ENCODE results near the gene SEC22C. TPM values are rescaled to one million over a fixed set of nuclear protein-coding genes. Genes with fewer than 3 reads are reported as not detected.

Gene SEC22C
- polyA plus RNA-seq, 1 of the 3 experiments (the other 2 are of a cell fraction) = 28.5 TPM

GRCh38 chr3:42525212-42525611, 56.6 kb downstream of the SEC22C start:
- Histone ChIP-seq H2AFZ (ENCODE audit: low read depth) (no peak overlapping the region), H3F3A (replicated peaks; ENCODE audit: insufficient read depth) (no peaks in the 10 kb centered on the region), H3K4me1 (ENCODE audit: control insufficient read depth in 1 of 2, insufficient read depth in 2 of 2, low read depth in 1 of 2, low read length in 1 of 2) (no peaks in the 10 kb centered on the region), H3K79me2 (ENCODE audit: insufficient read depth) (no peaks in the 10 kb centered on the region), H3K4me2 (no peak overlapping the region), H3K27ac (ENCODE audit: low read depth in 2 of 2, low read length in 1 of 2) (no peak overlapping the region), H3K9ac (no peak overlapping the region), H3K4me3 (ENCODE audit: low read depth in 2 of 2, low read length in 1 of 2) (no peak overlapping the region), H3K27me3 (ENCODE audit: insufficient read depth) (no peaks in the 10 kb centered on the region), H3K9me2 (no peaks in the 10 kb centered on the region), H3K9me3 (no peaks in the 10 kb centered on the region), H3K36me3 (replicated peaks in 1 of 2; ENCODE audit: control insufficient read depth in 1 of 2, insufficient read depth in 2 of 2, low read length in 1 of 2) (no peaks in the 10 kb centered on the region), H4K20me1 (ENCODE audit: insufficient read depth) (no peaks in the 10 kb centered on the region)
- TF ChIP-seq YY1 (IDR thresholded peaks at IDR 0.05; ENCODE audit: low read depth) (no peak), ELF1 (IDR thresholded peaks at IDR 0.05) (no peak), RXRA (IDR thresholded peaks at IDR 0.05; ENCODE audit: borderline replicate concordance, low read depth) (no peak), TAF1 (IDR thresholded peaks at IDR 0.05; ENCODE audit: borderline replicate concordance, low read depth, low read length) (no peak), MXI1 (IDR thresholded peaks at IDR 0.05; ENCODE audit: low read depth, low read length) (no peak)
- TF ChIP-seq, protein P1, sequence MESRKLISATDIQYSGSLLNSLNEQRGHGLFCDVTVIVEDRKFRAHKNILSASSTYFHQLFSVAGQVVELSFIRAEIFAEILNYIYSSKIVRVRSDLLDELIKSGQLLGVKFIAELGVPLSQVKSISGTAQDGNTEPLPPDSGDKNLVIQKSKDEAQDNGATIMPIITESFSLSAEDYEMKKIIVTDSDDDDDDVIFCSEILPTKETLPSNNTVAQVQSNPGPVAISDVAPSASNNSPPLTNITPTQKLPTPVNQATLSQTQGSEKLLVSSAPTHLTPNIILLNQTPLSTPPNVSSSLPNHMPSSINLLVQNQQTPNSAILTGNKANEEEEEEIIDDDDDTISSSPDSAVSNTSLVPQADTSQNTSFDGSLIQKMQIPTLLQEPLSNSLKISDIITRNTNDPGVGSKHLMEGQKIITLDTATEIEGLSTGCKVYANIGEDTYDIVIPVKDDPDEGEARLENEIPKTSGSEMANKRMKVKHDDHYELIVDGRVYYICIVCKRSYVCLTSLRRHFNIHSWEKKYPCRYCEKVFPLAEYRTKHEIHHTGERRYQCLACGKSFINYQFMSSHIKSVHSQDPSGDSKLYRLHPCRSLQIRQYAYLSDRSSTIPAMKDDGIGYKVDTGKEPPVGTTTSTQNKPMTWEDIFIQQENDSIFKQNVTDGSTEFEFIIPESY (IDR thresholded peaks at IDR 0.05; ENCODE audit: borderline replicate concordance, low read depth) = no peak
- ChIA-PET CTCF (interaction anchor here (0.5 to 1.5 kb wide), 3 partner anchors 14 to 293 kb away, joined by 3 read pairs; no protein-coding TSS in a partner anchor), POLR2A (interaction anchor here (0.5 kb wide), 1 partner anchor 106 kb away, joined by 3 read pairs; no protein-coding TSS in a partner anchor)
- no peak for DNase-seq
- WGBS (ENCODE audit: low lambda C conversion rate) = 56% methylated on average over 1 of the region's 4 CpGs

- WGBS (ENCODE audit: low lambda C conversion rate) = 57% methylated on average over 3 of the region's 3 CpGs
These were observed 57.0 kb downstream of the SEC22C start for GRCh38 chr3:42524751-42525150.

More at GRCh38 chr3:42524751-42525150, 57.0 kb downstream of the SEC22C start:
- Histone ChIP-seq H3K9ac (no peak overlapping the region), H3F3A (replicated peaks; ENCODE audit: insufficient read depth) (no peaks in the 10 kb centered on the region), H3K4me2 (no peak overlapping the region), H3K4me3 (ENCODE audit: low read depth in 2 of 2, low read length in 1 of 2) (no peak overlapping the region), H3K27ac (ENCODE audit: low read depth in 2 of 2, low read length in 1 of 2) (no peak overlapping the region), H3K79me2 (ENCODE audit: insufficient read depth) (no peaks in the 10 kb centered on the region), H3K36me3 (replicated peaks in 1 of 2; ENCODE audit: control insufficient read depth in 1 of 2, insufficient read depth in 2 of 2, low read length in 1 of 2) (no peaks in the 10 kb centered on the region), H3K9me3 (no peaks in the 10 kb centered on the region), H3K4me1 (ENCODE audit: control insufficient read depth in 1 of 2, insufficient read depth in 2 of 2, low read depth in 1 of 2, low read length in 1 of 2) (no peaks in the 10 kb centered on the region), H3K9me2 (no peaks in the 10 kb centered on the region), H2AFZ (ENCODE audit: low read depth) (no peak overlapping the region), H3K27me3 (ENCODE audit: insufficient read depth) (no peaks in the 10 kb centered on the region), H4K20me1 (ENCODE audit: insufficient read depth) (no peaks in the 10 kb centered on the region)
- TF ChIP-seq FOXJ3 (CRISPR knock-in tag; IDR thresholded peaks at IDR 0.05) (no peak), MAX (IDR thresholded peaks at IDR 0.05; ENCODE audit: low read depth) (no peak), NFIC (IDR thresholded peaks at IDR 0.05; ENCODE audit: borderline replicate concordance) (no peak), MEF2A (IDR thresholded peaks at IDR 0.05; ENCODE audit: borderline replicate concordance, low read depth) (no peak), RFX5 (IDR thresholded peaks at IDR 0.05; ENCODE audit: low read length) (no peak), YY1 (IDR thresholded peaks at IDR 0.05; ENCODE audit: low read depth) (no peak), NRF1 (IDR thresholded peaks at IDR 0.05; ENCODE audit: low read depth, low read length) (no peak), POLR2AphosphoS5 (IDR thresholded peaks at IDR 0.05; ENCODE audit: low read depth, low read length) (no peak), TAF1 (IDR thresholded peaks at IDR 0.05; ENCODE audit: borderline replicate concordance, low read depth, low read length) (no peak), EZH2phosphoT487 (IDR thresholded peaks at IDR 0.05; ENCODE audit: borderline replicate concordance, low read depth) (no peak), PBX3 (IDR thresholded peaks at IDR 0.05) (no peak), EP300 (IDR thresholded peaks at IDR 0.05; ENCODE audit: borderline replicate concordance in 1 of 2, low read depth in 1 of 2, low read length in 1 of 2) (no peak), SMC3 (IDR thresholded peaks at IDR 0.05; ENCODE audit: low read depth, low read length) (no peak), ELF1 (IDR thresholded peaks at IDR 0.05) (no peak), TCF12 (IDR thresholded peaks at IDR 0.05) (no peak)
- TF ChIP-seq, protein P2, sequence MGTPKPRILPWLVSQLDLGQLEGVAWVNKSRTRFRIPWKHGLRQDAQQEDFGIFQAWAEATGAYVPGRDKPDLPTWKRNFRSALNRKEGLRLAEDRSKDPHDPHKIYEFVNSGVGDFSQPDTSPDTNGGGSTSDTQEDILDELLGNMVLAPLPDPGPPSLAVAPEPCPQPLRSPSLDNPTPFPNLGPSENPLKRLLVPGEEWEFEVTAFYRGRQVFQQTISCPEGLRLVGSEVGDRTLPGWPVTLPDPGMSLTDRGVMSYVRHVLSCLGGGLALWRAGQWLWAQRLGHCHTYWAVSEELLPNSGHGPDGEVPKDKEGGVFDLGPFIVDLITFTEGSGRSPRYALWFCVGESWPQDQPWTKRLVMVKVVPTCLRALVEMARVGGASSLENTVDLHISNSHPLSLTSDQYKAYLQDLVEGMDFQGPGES (IDR thresholded peaks at IDR 0.05; ENCODE audit: low read depth, low read length) = no peak
- TF ChIP-seq, protein P3, sequence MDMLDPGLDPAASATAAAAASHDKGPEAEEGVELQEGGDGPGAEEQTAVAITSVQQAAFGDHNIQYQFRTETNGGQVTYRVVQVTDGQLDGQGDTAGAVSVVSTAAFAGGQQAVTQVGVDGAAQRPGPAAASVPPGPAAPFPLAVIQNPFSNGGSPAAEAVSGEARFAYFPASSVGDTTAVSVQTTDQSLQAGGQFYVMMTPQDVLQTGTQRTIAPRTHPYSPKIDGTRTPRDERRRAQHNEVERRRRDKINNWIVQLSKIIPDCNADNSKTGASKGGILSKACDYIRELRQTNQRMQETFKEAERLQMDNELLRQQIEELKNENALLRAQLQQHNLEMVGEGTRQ (IDR thresholded peaks at IDR 0.05; ENCODE audit: borderline replicate concordance, low read depth, low read length) = no peak
- TF ChIP-seq, protein P4, sequence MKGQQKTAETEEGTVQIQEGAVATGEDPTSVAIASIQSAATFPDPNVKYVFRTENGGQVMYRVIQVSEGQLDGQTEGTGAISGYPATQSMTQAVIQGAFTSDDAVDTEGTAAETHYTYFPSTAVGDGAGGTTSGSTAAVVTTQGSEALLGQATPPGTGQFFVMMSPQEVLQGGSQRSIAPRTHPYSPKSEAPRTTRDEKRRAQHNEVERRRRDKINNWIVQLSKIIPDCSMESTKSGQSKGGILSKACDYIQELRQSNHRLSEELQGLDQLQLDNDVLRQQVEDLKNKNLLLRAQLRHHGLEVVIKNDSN (IDR thresholded peaks at IDR 0.05; ENCODE audit: borderline replicate concordance, low read depth) = no peak
- no peak for DNase-seq
- ChIA-PET POLR2A (no interaction called here), CTCF (interaction anchor here (0.5 to 1.5 kb wide), 4 partner anchors 15 to 292 kb away, joined by 3 read pairs; no protein-coding TSS in a partner anchor)

All from SK-N-SH (cell line).